D721Med (cell line): Measurements from ENCODE around the gene CUEDC1.
A peak's percentile ranks its signal among the peaks of the same experiment; 100 is the strongest.

Experiments used
- DNase-seq: peaks from one replicate; pipeline ENCODE4 v3.0.0; 2011; ENCODE audit warnings: low spot score; ENCODE audit not compliant: insufficient read length
- FAIRE-seq: peaks from 2 replicates; lab custom pipeline; 2011; peaks lifted over from hg19 to GRCh38; lab: Jason Lieb, UNC
- CTCF ChIP-seq: IDR thresholded peaks from 2 replicates; pipeline ENCODE4 v1.5.1; 2012; ENCODE audit warnings: mild to moderate bottlenecking, control low read depth; ENCODE audit not compliant: insufficient read depth; ENCODE audit errors: missing control alignments

Gene CUEDC1

DNA sequence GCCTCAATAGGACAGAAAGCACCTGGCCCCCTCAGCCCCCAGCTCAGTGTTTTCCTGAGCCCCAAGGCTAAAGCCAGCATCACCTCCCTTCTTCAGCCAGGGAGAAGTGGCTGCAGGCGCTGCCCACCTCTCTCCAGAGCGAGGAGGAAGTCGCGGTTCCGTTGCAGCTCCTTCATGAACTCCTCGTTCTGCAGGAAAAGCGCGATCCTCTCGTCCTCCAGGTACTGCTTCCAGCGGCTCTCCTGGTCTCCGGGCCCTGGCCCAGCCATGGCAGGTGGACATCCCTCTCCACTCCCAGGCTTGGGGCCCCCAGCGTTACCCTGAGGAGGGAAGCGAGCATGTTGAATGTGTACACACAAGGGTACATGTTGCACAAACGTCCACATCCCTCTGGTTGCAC lies 82.7 kb downstream of the CUEDC1 start:
- TF ChIP-seq CTCF, result no peak
- DNase-seq (no peak), FAIRE-seq (no peak)

GRCh38 chr17:57871863-57872262 lies 83.3 kb downstream of the CUEDC1 start:
- FAIRE-seq (no peak), DNase-seq (no peak)
- TF ChIP-seq CTCF, result no peak

DNA sequence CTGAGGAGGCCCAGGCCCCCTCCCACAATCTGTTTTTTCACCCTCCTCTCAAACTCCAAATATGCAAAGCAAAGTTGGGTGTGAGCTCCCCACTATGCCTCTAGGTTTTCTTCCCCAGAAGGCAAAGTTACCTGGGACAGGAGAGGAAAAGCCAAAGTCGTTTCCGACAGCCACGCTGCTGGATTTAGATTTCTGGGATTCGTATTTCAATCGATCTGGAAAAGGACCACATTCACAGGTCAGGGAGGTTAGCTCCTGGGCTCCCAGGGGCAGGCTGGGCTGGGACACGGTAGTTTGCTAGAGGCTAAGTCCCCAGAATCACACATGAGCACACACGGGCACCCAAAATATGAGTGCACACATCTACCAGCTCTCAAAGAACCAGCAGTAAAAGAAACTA lies 84.1 kb downstream of the CUEDC1 start:
- FAIRE-seq (no peak), DNase-seq (no peak)
- no peak for TF ChIP-seq CTCF

DNA sequence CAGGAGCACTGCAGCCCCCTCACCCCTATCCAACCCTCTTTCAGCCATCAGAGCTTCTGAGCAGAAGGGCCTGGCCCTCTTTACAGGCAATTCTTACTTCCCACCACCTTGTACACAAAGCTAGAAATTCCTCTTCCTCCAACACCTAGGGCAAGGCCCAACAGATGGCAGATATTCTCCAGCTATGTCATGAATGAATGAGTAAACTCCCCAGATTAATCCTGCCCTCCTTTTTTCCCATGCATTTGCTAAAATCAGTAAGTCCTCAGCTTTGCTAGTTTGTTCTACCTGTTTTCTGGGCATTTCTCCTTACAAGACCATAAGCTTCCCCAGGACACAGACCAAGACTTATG lies 85.0 kb downstream of the CUEDC1 start:
- DNase-seq (no peak), FAIRE-seq (peak; percentile 92)
- TF ChIP-seq CTCF, result no peak

DNA sequence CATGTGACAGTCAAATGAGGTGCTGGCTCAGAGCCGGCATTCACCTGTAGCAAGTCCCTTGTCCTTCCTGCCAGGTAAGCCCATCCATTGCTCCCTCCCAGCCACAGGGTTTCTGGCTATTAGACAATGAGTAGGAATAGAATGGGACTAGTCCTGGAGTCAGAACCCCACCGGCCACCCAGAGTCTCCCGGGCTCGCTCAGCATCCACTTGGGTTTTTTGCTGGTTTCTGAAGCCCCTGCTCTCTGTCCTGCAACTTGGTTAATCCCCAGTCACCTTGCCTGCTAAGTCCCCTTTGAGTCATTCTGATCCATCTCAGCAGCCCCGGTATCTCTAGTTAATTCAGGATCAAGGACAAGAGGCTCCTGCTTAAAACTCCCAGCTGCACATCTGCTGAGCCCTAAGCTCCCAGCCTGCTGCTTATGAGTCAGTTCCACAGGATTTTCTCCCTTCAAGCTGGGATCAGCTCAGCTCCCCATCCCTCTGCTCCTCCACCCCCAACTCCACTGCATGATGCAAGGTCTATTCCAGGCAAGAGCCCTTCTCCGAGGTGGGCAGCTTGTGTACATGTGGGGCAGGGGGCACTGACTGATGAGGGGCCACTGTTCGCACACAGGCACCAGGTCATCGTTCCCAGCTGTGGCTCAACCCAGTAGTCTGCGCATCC lies 85.5 kb downstream of the CUEDC1 start:
- DNase-seq, result peak; percentile 88
- FAIRE-seq, result peak; percentile 85
- no peak for TF ChIP-seq CTCF

DNA sequence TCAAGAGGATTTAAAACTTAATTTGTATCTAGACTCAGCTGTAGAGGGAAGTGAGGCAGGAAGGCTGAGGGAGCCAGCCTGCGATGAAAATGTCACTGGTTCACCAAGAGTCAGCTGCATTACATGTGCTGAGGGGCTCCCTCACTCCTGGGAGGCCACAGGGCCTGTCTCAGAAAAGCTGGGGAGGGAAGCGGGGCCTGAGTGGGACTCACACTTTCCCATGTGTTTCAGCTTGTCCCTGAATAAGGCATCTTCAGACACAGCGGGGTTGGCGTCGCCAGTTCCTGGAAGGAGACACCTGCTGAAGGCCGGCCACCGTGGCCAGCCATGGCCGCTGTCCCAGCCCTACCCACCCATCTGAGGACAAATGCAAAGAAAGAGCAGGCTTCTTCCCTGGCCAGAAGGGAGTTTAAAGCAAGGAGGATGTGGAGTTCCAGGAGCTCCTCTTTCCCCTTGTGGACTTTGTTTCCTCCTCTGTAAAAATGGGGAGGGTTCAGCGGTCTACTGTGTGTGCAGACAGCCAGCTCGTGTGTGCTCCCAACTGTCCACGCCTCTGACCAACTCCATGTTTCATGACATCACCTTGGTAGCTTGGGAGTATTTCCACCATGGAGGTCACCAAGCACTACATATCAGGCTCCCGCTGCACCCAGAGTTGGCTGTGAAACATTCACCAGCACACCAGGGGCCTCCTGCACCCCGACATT lies 86.1 kb downstream of the CUEDC1 start:
- DNase-seq, result no peak
- TF ChIP-seq CTCF, result no peak
- peak; percentile 83 for FAIRE-seq

DNA sequence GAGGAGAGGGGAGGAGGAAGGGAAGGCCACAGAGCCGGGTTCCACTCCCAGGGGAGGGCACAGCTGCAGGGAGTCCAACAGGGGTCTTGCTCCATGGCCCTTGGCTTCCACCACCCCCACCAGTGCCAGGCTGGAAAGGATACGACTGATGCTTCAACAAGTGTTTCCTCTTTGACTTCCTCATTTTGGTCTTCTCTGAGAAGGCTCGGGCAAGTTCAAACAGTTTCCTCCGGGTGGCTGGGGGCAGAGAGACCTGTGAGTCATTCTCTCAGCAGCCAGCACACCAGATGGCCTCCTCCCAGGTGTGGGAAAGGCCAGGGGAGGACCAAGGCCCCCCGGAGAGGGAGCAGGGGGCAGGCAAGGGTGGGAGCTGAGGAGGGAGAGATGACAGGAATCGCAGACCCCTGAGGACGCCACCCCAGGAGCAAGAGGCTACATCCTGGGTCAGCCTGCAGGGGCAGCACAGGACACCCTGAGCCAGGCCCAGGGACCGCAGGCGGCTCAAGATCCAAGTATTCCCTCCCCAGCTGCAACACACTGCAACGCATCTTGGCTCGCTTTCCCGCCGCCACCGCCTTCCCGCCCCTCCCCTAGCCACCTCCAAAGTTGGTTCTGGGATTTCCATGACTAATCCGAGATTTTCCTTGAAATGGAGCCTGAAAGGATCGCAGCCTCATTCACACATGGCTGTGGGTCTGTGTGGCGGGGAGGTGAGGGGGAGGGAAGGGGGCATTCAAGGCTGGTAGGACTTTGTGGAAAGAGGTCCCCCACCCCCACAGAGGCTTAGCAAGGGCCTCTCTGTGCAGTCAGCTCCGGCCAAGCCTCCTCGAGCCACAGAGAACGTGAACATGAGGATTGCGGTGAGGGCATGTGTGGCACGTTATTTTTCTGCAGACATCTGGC lies 87.0 kb downstream of the CUEDC1 start:
- peak; percentile 28 for TF ChIP-seq CTCF
- peak; percentile 83 for DNase-seq
- FAIRE-seq, result no peak
